ENCODE measurements around the gene PRRG2. TPM values are rescaled to one million over a fixed set of nuclear protein-coding genes. Genes with fewer than 3 reads are reported as not detected.

The PRRG2 gene
- total RNA-seq, 1 experiment from 2014 or later, result 3.3 TPM

- no peak overlapping the region for H4K5ac ChIP-seq (ENCODE audit: insufficient read length, low read depth, low read length)
- no peaks in the 10 kb centered on the region for H4K20me1 ChIP-seq (ENCODE audit: control insufficient read depth, insufficient read depth, insufficient read length)
- Mint-ChIP-seq H3K4me3 (peak overlapping the region; percentile 79 to 94), H3K27me3 (ENCODE audit: low read depth) (no peaks in the 10 kb centered on the region), H3K36me3 (ENCODE audit: insufficient read depth in 1 of 3, low read depth in 3 of 3) (peaks cover 15 to 24% (median 18%) of the 10 kb centered on the region in 3 experiments; a peak in 6 of 7 replicates), H3K27ac (peak overlapping the region; percentile 95 to 96 (median 96)), H3K4me1 (peaks cover 10 to 25% of the 10 kb centered on the region in 2 experiments), H3K9me3 (no peaks in the 10 kb centered on the region; a peak in 2 of 5 replicates)
- H3K79me2 ChIP-seq (ENCODE audit: insufficient read depth, low read length), result peaks cover 5% of the 10 kb centered on the region; the same call in 1 of the 2 replicates
- no peak for TF ChIP-seq CTCF (conservative IDR thresholded peaks at IDR 0.05)
- H3K4me2 ChIP-seq (ENCODE audit: insufficient read depth, insufficient read length, low read length), result peak overlapping the region; percentile 74
- H2BK20ac ChIP-seq (ENCODE audit: low read depth, low read length, poor library complexity, severe bottlenecking), result no peak overlapping the region
- no peak overlapping the region for H2BK12ac ChIP-seq (ENCODE audit: insufficient read length, low read depth, low read length)
- peak overlapping the region; percentile 82 for H3K9ac ChIP-seq (ENCODE audit: extremely low read depth, insufficient read length, low read length)
- no peak overlapping the region for H3K14ac ChIP-seq (ENCODE audit: insufficient read depth, low read length)
- no peaks in the 10 kb centered on the region; the same call in 1 of the 2 replicates for H3K4me1 ChIP-seq (ENCODE audit: insufficient read depth, low read length)
- DNase-seq, result peak; percentile 68
- no peak overlapping the region for H3T11ph ChIP-seq (ENCODE audit: low read length)
- peaks cover 14% of the 10 kb centered on the region for H3K23me2 ChIP-seq (ENCODE audit: insufficient read length, low read depth, low read length, poor library complexity, severe bottlenecking)
- H3K18ac ChIP-seq (ENCODE audit: insufficient read length, low read depth, low read length), result no peak overlapping the region
- H2AK5ac ChIP-seq (ENCODE audit: insufficient read length, low read length), result no peak overlapping the region
- H4K91ac ChIP-seq (ENCODE audit: insufficient read length, low read depth, low read length), result no peak overlapping the region
- peaks cover 11% of the 10 kb centered on the region for H3K79me1 ChIP-seq (ENCODE audit: insufficient read depth, low read depth, low read length, poor library complexity, severe bottlenecking)
- H3K4ac ChIP-seq (ENCODE audit: low read depth, low read length), result no peak overlapping the region
- H3K56ac ChIP-seq (ENCODE audit: insufficient read length, low read depth, low read length), result no peak overlapping the region
- no peak overlapping the region for H2BK15ac ChIP-seq (ENCODE audit: low read depth, low read length)
- H2AFZ ChIP-seq (ENCODE audit: low read length), result no peak overlapping the region
- H2BK5ac ChIP-seq (ENCODE audit: insufficient read length, low read length), result no peak overlapping the region
- no peaks in the 10 kb centered on the region for H3K27me3 ChIP-seq (ENCODE audit: insufficient read depth, low read length)
- WGBS (ENCODE audit: extremely low coverage, insufficient read length, low lambda C conversion rate), result no CpG with 5 or more reads among the region's 28 CpGs
- H3K23ac ChIP-seq (ENCODE audit: insufficient read length, low read depth, low read length), result no peak overlapping the region
- H3K27ac ChIP-seq (ENCODE audit: insufficient read length, low read depth, low read length), result no peak overlapping the region
- H3K9me3 ChIP-seq (ENCODE audit: control insufficient read depth, low read depth, low read length), result no peaks in the 10 kb centered on the region
- H2BK120ac ChIP-seq (ENCODE audit: low read depth, low read length, poor library complexity, severe bottlenecking), result no peak overlapping the region
- H4K8ac ChIP-seq (replicated peaks; ENCODE audit: insufficient read length, low read depth, low read length), result no peak overlapping the region
Measured at GRCh38 chr19:49592486-49593232, 11.5 kb downstream of the PRRG2 start.

Data from H9 (cell line).